ENCODE results near the gene SLC19A3. TPM values are rescaled to one million over a fixed set of nuclear protein-coding genes. Genes with fewer than 3 reads are reported as not detected.

Gene SLC19A3
- total RNA-seq, 1 experiment from 2014 or later, result 2.3 TPM

GRCh38 chr2:227710986-227711385 lies 6.8 kb downstream of the SLC19A3 start:
- H3K79me1 ChIP-seq (ENCODE audit: insufficient read depth, low read depth, low read length, poor library complexity, severe bottlenecking), result no peaks in the 10 kb centered on the region
- no peak overlapping the region for H3K18ac ChIP-seq (ENCODE audit: insufficient read length, low read depth, low read length)
- Mint-ChIP-seq H3K4me3 (no peak overlapping the region), H3K9me3 (peaks cover 0 to 3% of the 10 kb centered on the region in 2 experiments; a peak in 4 of 5 replicates), H3K36me3 (ENCODE audit: insufficient read depth in 1 of 3, low read depth in 3 of 3) (peaks cover 0 to 4% (median 0%) of the 10 kb centered on the region in 3 experiments; a peak in 2 of 7 replicates), H3K27me3 (ENCODE audit: low read depth) (no peaks in the 10 kb centered on the region), H3K27ac (no peak overlapping the region), H3K4me1 (peaks cover 5 to 6% of the 10 kb centered on the region in 2 experiments)
- no peak overlapping the region for H2BK5ac ChIP-seq (ENCODE audit: insufficient read length, low read length)
- no peak overlapping the region for H3K23ac ChIP-seq (ENCODE audit: insufficient read length, low read depth, low read length)
- no peak overlapping the region for H2BK120ac ChIP-seq (ENCODE audit: low read depth, low read length, poor library complexity, severe bottlenecking)
- no peak for TF ChIP-seq CTCF (conservative IDR thresholded peaks at IDR 0.05)
- no peak overlapping the region for H2AFZ ChIP-seq (ENCODE audit: low read length)
- no peak overlapping the region for H2BK15ac ChIP-seq (ENCODE audit: low read depth, low read length)
- no CpG with 5 or more reads among the region's 7 CpGs for WGBS (ENCODE audit: extremely low coverage, insufficient read length, low lambda C conversion rate)
- no peak overlapping the region for H3K9ac ChIP-seq (ENCODE audit: extremely low read depth, insufficient read length, low read length)
- no peak overlapping the region for H3K4me2 ChIP-seq (ENCODE audit: insufficient read depth, insufficient read length, low read length)
- no peak for DNase-seq
- no peaks in the 10 kb centered on the region for H3K4me1 ChIP-seq (ENCODE audit: insufficient read depth, low read length)
- H2BK20ac ChIP-seq (ENCODE audit: low read depth, low read length, poor library complexity, severe bottlenecking), result no peak overlapping the region
- no peak overlapping the region for H4K8ac ChIP-seq (replicated peaks; ENCODE audit: insufficient read length, low read depth, low read length)
- no peak overlapping the region for H2AK5ac ChIP-seq (ENCODE audit: insufficient read length, low read length)
- no peaks in the 10 kb centered on the region for H4K20me1 ChIP-seq (ENCODE audit: control insufficient read depth, insufficient read depth, insufficient read length)
- no peaks in the 10 kb centered on the region for H3K23me2 ChIP-seq (ENCODE audit: insufficient read length, low read depth, low read length, poor library complexity, severe bottlenecking)
- H3K9me3 ChIP-seq (ENCODE audit: control insufficient read depth, low read depth, low read length), result no peaks in the 10 kb centered on the region
- no peaks in the 10 kb centered on the region for H3K27me3 ChIP-seq (ENCODE audit: insufficient read depth, low read length)
- no peak overlapping the region for H2BK12ac ChIP-seq (ENCODE audit: insufficient read length, low read depth, low read length)
- no peak overlapping the region for H3K4ac ChIP-seq (ENCODE audit: low read depth, low read length)
- no peak overlapping the region for H3K56ac ChIP-seq (ENCODE audit: insufficient read length, low read depth, low read length)
- no peak overlapping the region for H3K27ac ChIP-seq (ENCODE audit: insufficient read length, low read depth, low read length)
- no peak overlapping the region for H3T11ph ChIP-seq (ENCODE audit: low read length)
- no peaks in the 10 kb centered on the region for H3K79me2 ChIP-seq (ENCODE audit: insufficient read depth, low read length)
- H4K91ac ChIP-seq (ENCODE audit: insufficient read length, low read depth, low read length), result no peak overlapping the region
- no peak overlapping the region for H3K14ac ChIP-seq (ENCODE audit: insufficient read depth, low read length)
- H4K5ac ChIP-seq (ENCODE audit: insufficient read length, low read depth, low read length), result no peak overlapping the region

All from H9 (cell line).